H1 (cell line): Measurements from ENCODE around the gene PARD6A. TPM values are rescaled to one million over a fixed set of nuclear protein-coding genes. Genes with fewer than 3 reads are reported as not detected.

Experiments used
- CTCF ChIA-PET: fragments of 300-600 bp; sonication (Branson Sonifier 250); formaldehyde crosslinking; loops from one replicate; lab custom pipeline; 2021; ENCODE audit not compliant: partially characterized antibody; lab: Charles Lee
- POLR2A ChIA-PET: fragments of 300-600 bp; sonication (Branson Sonifier 250); formaldehyde crosslinking; loops from one replicate; lab custom pipeline; 2021; ENCODE audit warnings: inconsistent platforms; ENCODE audit not compliant: partially characterized antibody; lab: Charles Lee
- DNase-seq, 2 experiments: peaks; one replicate each; pipeline versions ENCODE4 v3.0.0 to v3.0.0-alpha.2; 2010 to 2022; ENCODE audit warnings: low spot score in 2 of 2, low read depth in 1 of 2, mixed read lengths in 1 of 2
- FAIRE-seq: peaks from 2 replicates; lab custom pipeline; 2011; peaks lifted over from hg19 to GRCh38; lab: Jason Lieb, UNC
- H2AFZ ChIP-seq: 2 replicates; pipeline ENCODE4 v1.8.1; 2012; ENCODE audit warnings: low read length, inconsistent platforms
- H2AK5ac ChIP-seq: 2 replicates; pipeline ENCODE4 v1.6.1; 2013; ENCODE audit warnings: low read depth, low read length
- H2BK120ac ChIP-seq: replicated peaks from 2 replicates; pipeline ENCODE3; 2013; ENCODE audit warnings: low read depth, low read length, inconsistent platforms
- H2BK12ac ChIP-seq: 2 replicates; pipeline ENCODE4 v1.6.1; 2013; ENCODE audit warnings: low read depth, low read length
- H2BK15ac ChIP-seq: 2 replicates; pipeline ENCODE4 v1.6.1; 2013; ENCODE audit warnings: low read length
- H2BK20ac ChIP-seq: 2 replicates; pipeline ENCODE4 v1.6.1; 2013; ENCODE audit warnings: low read length
- H2BK5ac ChIP-seq: 2 replicates; pipeline ENCODE4 v1.6.1; 2013; ENCODE audit warnings: low read depth, low read length
- H3K14ac ChIP-seq: 2 replicates; pipeline ENCODE4 v1.6.1; 2013; ENCODE audit warnings: inconsistent platforms; ENCODE audit not compliant: insufficient read length
- H3K18ac ChIP-seq: 2 replicates; pipeline ENCODE4 v1.6.1; 2013; ENCODE audit warnings: low read length; ENCODE audit errors: extremely low read depth
- H3K23ac ChIP-seq: 2 replicates; pipeline ENCODE4 v1.6.1; 2013; ENCODE audit warnings: inconsistent platforms; ENCODE audit not compliant: insufficient read length
- H3K23me2 ChIP-seq: 2 replicates; pipeline ENCODE4 v1.6.1; 2013; ENCODE audit warnings: low read depth, low read length
- H3K27ac ChIP-seq: 2 replicates; pipeline ENCODE4 v1.6.1; 2011; ENCODE audit warnings: low read depth, low read length, inconsistent platforms
- H3K27me3 ChIP-seq, 4 experiments: replicated peaks in 1 of 4; 1 replicate in 1 of 4; 2 replicates in 3 of 4; pipeline versions ENCODE4 v1.6.1 to v1.8.1; 2011 to 2013; ENCODE audit warnings: low read length in 3 of 4, mild to moderate bottlenecking in 3 of 4, inconsistent platforms in 2 of 4, mixed read lengths in 2 of 4, moderate library complexity in 1 of 4; ENCODE audit not compliant: control insufficient read depth in 3 of 4, insufficient read depth in 3 of 4; ENCODE audit errors: extremely low read depth in 1 of 4
- H3K36me3 ChIP-seq, 4 experiments: 2 replicates each; pipeline versions ENCODE4 v1.6.1 to v1.8.1; 2011 to 2013; ENCODE audit warnings: mild to moderate bottlenecking in 4 of 4, low read length in 3 of 4, moderate library complexity in 2 of 4, control low read depth in 1 of 4, inconsistent platforms in 1 of 4; ENCODE audit not compliant: insufficient read depth in 4 of 4, control insufficient read depth in 2 of 4
- H3K4ac ChIP-seq: replicated peaks from 2 replicates; pipeline ENCODE3; 2013; ENCODE audit warnings: low read length, low read depth, mixed read lengths, inconsistent platforms; ENCODE audit not compliant: insufficient read length
- H3K4me1 ChIP-seq, 4 experiments: replicated peaks in 1 of 4; 1 replicate in 1 of 4; 2 replicates in 3 of 4; pipeline versions ENCODE4 v1.6.1 to v1.8.1; 2011 to 2013; ENCODE audit warnings: low read length in 3 of 4, inconsistent platforms in 2 of 4, mixed read lengths in 1 of 4; ENCODE audit not compliant: insufficient read depth in 4 of 4, control insufficient read depth in 3 of 4
- H3K4me2 ChIP-seq, 2 experiments: 2 replicates each; pipeline versions ENCODE4 v1.6.1 to v1.8.1; 2011 to 2013; ENCODE audit warnings: low read depth in 2 of 2, low read length in 2 of 2, control low read depth in 1 of 2, inconsistent platforms in 1 of 2, mild to moderate bottlenecking in 1 of 2; ENCODE audit not compliant: insufficient read depth in 1 of 2
- H3K4me3 ChIP-seq, 4 experiments: fragments of 200-600, 300-600 bp in 1 of 4; sonication (generic), shearing (Covaris generic), sonication (Bioruptor Twin) in 1 of 4; 2 replicates each; pipeline versions ENCODE4 v1.5.1 to v1.8.1; 2011 to 2016; ENCODE audit warnings: low read length in 4 of 4, low read depth in 3 of 4, control low read depth in 2 of 4, inconsistent platforms in 2 of 4, mild to moderate bottlenecking in 2 of 4, mixed read lengths in 1 of 4, moderate library complexity in 1 of 4; ENCODE audit not compliant: insufficient read depth in 2 of 4; ENCODE audit errors: extremely low read depth in 1 of 4
- H3K56ac ChIP-seq: replicated peaks from 2 replicates; pipeline ENCODE3; 2013; ENCODE audit warnings: low read depth, mild to moderate bottlenecking, mixed read lengths, low read length, inconsistent platforms; ENCODE audit not compliant: insufficient read length
- H3K79me1 ChIP-seq: 2 replicates; pipeline ENCODE4 v1.6.1; 2013; ENCODE audit warnings: low read depth, low read length, control low read depth
- H3K79me2 ChIP-seq, 2 experiments: 2 replicates each; pipeline versions ENCODE4 v1.6.1 to v1.8.1; 2012 to 2013; ENCODE audit warnings: low read length in 2 of 2, mild to moderate bottlenecking in 2 of 2, inconsistent platforms in 1 of 2; ENCODE audit not compliant: insufficient read depth in 2 of 2, control insufficient read depth in 1 of 2
- H3K9ac ChIP-seq, 4 experiments: replicated peaks in 1 of 4; 1 replicate in 1 of 4; 2 replicates in 3 of 4; pipeline versions ENCODE4 v1.6.1 to v1.8.1; 2011 to 2013; ENCODE audit warnings: low read depth in 3 of 4, low read length in 3 of 4, control low read depth in 2 of 4, mild to moderate bottlenecking in 2 of 4, moderate library complexity in 2 of 4, inconsistent platforms in 1 of 4; ENCODE audit errors: extremely low read depth in 1 of 4
- H3K9me3 ChIP-seq, 2 experiments: 2 replicates each; pipeline versions ENCODE4 v1.6.1 to v1.8.1; 2012 to 2013; ENCODE audit warnings: mild to moderate bottlenecking in 2 of 2, moderate library complexity in 2 of 2, control low read depth in 1 of 2, inconsistent platforms in 1 of 2, low read depth in 1 of 2, low read length in 1 of 2, mixed read lengths in 1 of 2; ENCODE audit not compliant: insufficient read depth in 2 of 2
- H4K20me1 ChIP-seq, 2 experiments: replicated peaks in 1 of 2; 2 replicates each; pipeline versions ENCODE3 to v1.8.1; 2011 to 2013; ENCODE audit warnings: inconsistent platforms in 2 of 2, low read length in 2 of 2, mild to moderate bottlenecking in 1 of 2; ENCODE audit not compliant: insufficient read depth in 2 of 2, control insufficient read depth in 1 of 2
- H4K5ac ChIP-seq: 2 replicates; pipeline ENCODE4 v1.6.1; 2013; ENCODE audit warnings: low read length, low read depth, mixed read lengths, inconsistent platforms; ENCODE audit not compliant: insufficient read length
- H4K8ac ChIP-seq: 2 replicates; pipeline ENCODE4 v1.8.0; 2013; ENCODE audit warnings: mild to moderate bottlenecking, moderate library complexity, low read length, inconsistent platforms; ENCODE audit not compliant: insufficient read depth; ENCODE audit errors: extremely low read depth
- H4K91ac ChIP-seq: replicated peaks from 2 replicates; pipeline ENCODE3; 2013; ENCODE audit warnings: low read length, mixed read lengths, inconsistent platforms; ENCODE audit not compliant: insufficient read length
- ATF2 ChIP-seq: IDR thresholded peaks from 2 replicates; pipeline ENCODE4 v1.6.1; 2012; ENCODE audit warnings: low read length, inconsistent platforms
- BACH1 ChIP-seq: IDR thresholded peaks from 2 replicates; pipeline ENCODE4 v1.6.1; 2012; ENCODE audit warnings: low read length, improper control_type of control experiment
- CHD2 ChIP-seq: IDR thresholded peaks from 2 replicates; pipeline ENCODE4 v1.6.1; 2012; ENCODE audit warnings: low read length, improper control_type of control experiment
- EGR1 ChIP-seq: IDR thresholded peaks from 2 replicates; pipeline ENCODE4 v1.6.1; 2011; ENCODE audit warnings: low read depth, low read length, borderline replicate concordance
- EP300 ChIP-seq, 2 experiments: IDR thresholded peaks; 1 replicate in 1 of 2; 2 replicates in 1 of 2; pipeline ENCODE4 v1.6.1; 2011 to 2012; ENCODE audit warnings: low read depth in 2 of 2, low read length in 2 of 2, mild to moderate bottlenecking in 2 of 2, borderline replicate concordance in 1 of 2, inconsistent platforms in 1 of 2, moderate library complexity in 1 of 2
- MAX ChIP-seq: IDR thresholded peaks from 2 replicates; pipeline ENCODE4 v1.6.1; 2012; ENCODE audit warnings: inconsistent platforms
- PHF8 ChIP-seq: fragments of 200-600 bp; sonication (generic); conservative IDR thresholded peaks from 2 replicates; pipeline ENCODE4 v1.7.1; 2012; ENCODE audit warnings: low read depth, mild to moderate bottlenecking, inconsistent platforms, low read length, moderate library complexity
- RNF2 ChIP-seq: fragments of 200-900, 300-1000 bp; sonication (generic); IDR thresholded peaks from 2 replicates; pipeline ENCODE4 v1.7.1; 2016; ENCODE audit warnings: borderline replicate concordance, low read depth, mild to moderate bottlenecking, antibody characterized with exemption, low read length; ENCODE audit not compliant: poor library complexity, severe bottlenecking; ENCODE audit errors: missing control alignments
- SAP30 ChIP-seq: fragments of 300-600 bp; sonication (generic); IDR thresholded peaks from 2 replicates; pipeline ENCODE4 v1.7.1; 2012; ENCODE audit warnings: low read length, moderate library complexity, mild to moderate bottlenecking, inconsistent platforms; ENCODE audit not compliant: insufficient read depth, insufficient replicate concordance
- SIX5 ChIP-seq: IDR thresholded peaks from 2 replicates; pipeline ENCODE4 v1.6.1; 2011; ENCODE audit warnings: mild to moderate bottlenecking, low read depth, low read length
- TAF1 ChIP-seq: IDR thresholded peaks from 2 replicates; pipeline ENCODE4 v1.6.1; 2011; ENCODE audit warnings: mild to moderate bottlenecking, low read depth, low read length
- WGBS, 2 experiments: shearing (Covaris generic) in 1 of 2; methylation state at CpG; one replicate each; pipeline versions ENCODE4 v1.1.6 to v1.1.7; 2013 to 2015; ENCODE audit warnings: low lambda C conversion rate in 2 of 2, mixed read lengths in 2 of 2, inconsistent platforms in 1 of 2, low coverage in 1 of 2, missing lambda C conversion rate in 1 of 2; ENCODE audit not compliant: insufficient replicate concordance in 2 of 2, insufficient coverage in 1 of 2, insufficient read length in 1 of 2; ENCODE audit errors: extremely low coverage in 1 of 2, missing lambda C conversion rate in 1 of 2; 5-methylcytosine and 5-hydroxymethylcytosine counted together
- polyA plus RNA-seq, 7 experiments: library from polyadenylated mRNA; depleted of rRNA in 3 of 7; stranded (reverse) in 5 of 7; unstranded in 2 of 7; fragments of >200 nt in 5 of 7; fragments of 200-250 nt in 2 of 7; gene quantifications; 1 replicate in 5 of 7; 2 replicates in 1 of 7; 4 replicates in 1 of 7; pipeline versions ENCODE4 v1.2.1 to v1.2.3, GENCODE V29; 2011 to 2013; ENCODE audit warnings: missing spikeins in 2 of 7, mixed read lengths in 2 of 7
- total RNA-seq: library from RNA; stranded (reverse); fragmentation: NEBNext Ultra II Directional; extraction: Animal tissue kit (Norgen Biotek cat#: 25700); gene quantifications from 2 replicates; pipeline ENCODE4 v1.2.1, GENCODE V29; 2021

PARD6A gene
- total and polyA plus RNA-seq, 2 of the 8 experiments (the other 6 are each of a cell fraction or from before 2014, with no cell fraction given), result 15.1 to 21.8 TPM

GRCh38 chr16:67644038-67644437, 16.7 kb upstream of the PARD6A start:
- no peak for DNase-seq
- no peak for TF ChIP-seq RNF2
- TF ChIP-seq MAX, result no peak
- no peak for TF ChIP-seq ATF2
- no peak for TF ChIP-seq TAF1
- TF ChIP-seq BACH1, result no peak
- TF ChIP-seq PHF8, result no peak
- no peak for TF ChIP-seq SAP30
- TF ChIP-seq EP300 (IDR thresholded peaks at IDR 0.05; ENCODE audit: borderline replicate concordance in 1 of 2, low read depth in 2 of 2, low read length in 2 of 2), result no peak
- TF ChIP-seq CHD2, result no peak
- no peak for TF ChIP-seq SIX5
- TF ChIP-seq EGR1, result no peak

More at GRCh38 chr16:67644038-67644437, 16.7 kb upstream of the PARD6A start:
- H3K4me1 ChIP-seq, result peaks cover 0 to 9% (median 5%) of the 10 kb centered on the region in 4 experiments; a peak in 5 of 7 replicates
- POLR2A ChIA-PET, result interaction anchor here (0.6 to 4.5 kb wide), 5 partner anchors 74 to 131 kb away, joined by 3 to 27 read pairs (median 3); partner anchors contain the start of gene CTCF
- H3K79me1 ChIP-seq, result no peaks in the 10 kb centered on the region
- H3K36me3 ChIP-seq, result peaks cover 0 to 1% (median under 1%) of the 10 kb centered on the region in 4 experiments; a peak in 3 of 8 replicates
- H2AK5ac ChIP-seq, result no peak overlapping the region
- no peak overlapping the region for H3K56ac ChIP-seq
- 0 out of 2 replicates have a peak overlapping the region, but pooled peaks have one; percentile 25 for H4K8ac ChIP-seq
- no peak for FAIRE-seq
- H3K23ac ChIP-seq, result no peak overlapping the region
- no peak overlapping the region for H3K18ac ChIP-seq
- H3K4ac ChIP-seq, result no peak overlapping the region
- no peak overlapping the region for H4K5ac ChIP-seq
- no peaks in the 10 kb centered on the region for H3K9me3 ChIP-seq
- H3K4me2 ChIP-seq, result no peak overlapping the region
- H4K91ac ChIP-seq, result no peak overlapping the region
- WGBS, 2 experiments, result 91% methylated on average over 7 of the region's 9 CpGs; no CpG with 5 or more reads in 1 of the 2 experiments
- H3K27me3 ChIP-seq, result peaks cover 3 to 31% (median 18%) of the 10 kb centered on the region in 4 experiments; a peak in 6 of 7 replicates
- H3K27ac ChIP-seq, result no peak overlapping the region
- CTCF ChIA-PET, result interaction anchor here (0.6 to 18.0 kb wide), 31 partner anchors 11 to 481 kb away, joined by 3 to 202 read pairs (median 4); partner anchors contain the start of genes ACD, C16orf86, CTCF and ENKD1
- peaks cover 0 to 3% of the 10 kb centered on the region in 2 experiments for H4K20me1 ChIP-seq
- H3K4me3 ChIP-seq, result no peak overlapping the region; a peak in 1 of 8 replicates
- no peak overlapping the region for H2BK120ac ChIP-seq
- H3K14ac ChIP-seq, result no peak overlapping the region
- no peak overlapping the region for H3K9ac ChIP-seq
- no peak overlapping the region for H2BK5ac ChIP-seq
- H2BK12ac ChIP-seq, result no peak overlapping the region
- no peak overlapping the region for H2AFZ ChIP-seq
- H3K23me2 ChIP-seq, result peaks cover 6% of the 10 kb centered on the region; the same call in 1 of the 2 replicates
- no peak overlapping the region for H2BK20ac ChIP-seq
- H2BK15ac ChIP-seq, result no peak overlapping the region
- no peaks in the 10 kb centered on the region for H3K79me2 ChIP-seq
